WTC11 (cell line): ENCODE measurements around the gene CENPN. TPM values are rescaled to one million over a fixed set of nuclear protein-coding genes. Genes with fewer than 3 reads are reported as not detected.
A peak's percentile ranks its signal among the peaks of the same experiment; 100 is the strongest.

Source experiments
- ATAC-seq: fragments of 200-7000 bp; cut with Tn5 transposase; 2 replicates; pipeline ENCODE4 v1.10.0; 2021; ENCODE audit warnings: mild to moderate bottlenecking, moderate library complexity
- CTCF ChIA-PET: fragments of 300-600 bp; sonication (Branson Sonifier 250); formaldehyde crosslinking; loops from one replicate; lab custom pipeline; 2021; ENCODE audit warnings: antibody characterized with exemption; lab: Charles Lee
- POLR2A ChIA-PET: fragments of 350-600 bp; sonication (Branson Sonifier 250); formaldehyde crosslinking; loops from one replicate; lab custom pipeline; 2021; ENCODE audit warnings: antibody characterized with exemption; lab: Charles Lee
- DNase-seq: peaks from one replicate; pipeline ENCODE4 v3.0.0; 2021; ENCODE audit warnings: low spot score
- H3K27ac Mint-ChIP-seq: 2 replicates; pipeline ENCODE4 v1.8.0; 2021; ENCODE audit warnings: mixed read lengths
- H3K27me3 Mint-ChIP-seq: 2 replicates; pipeline ENCODE4 v1.8.0; 2021; ENCODE audit warnings: low read depth, mild to moderate bottlenecking, moderate library complexity, mixed read lengths
- H3K36me3 Mint-ChIP-seq: 2 replicates; pipeline ENCODE4 v1.8.0; 2021; ENCODE audit warnings: mixed read lengths
- H3K4me1 Mint-ChIP-seq: 2 replicates; pipeline ENCODE4 v1.8.0; 2022; ENCODE audit warnings: mixed read lengths
- H3K4me3 Mint-ChIP-seq: 2 replicates; pipeline ENCODE4 v1.8.0; 2021; ENCODE audit warnings: mild to moderate bottlenecking, moderate library complexity, mixed read lengths
- H3K9me3 Mint-ChIP-seq: 2 replicates; pipeline ENCODE4 v1.8.0; 2021; ENCODE audit warnings: mixed read lengths
- ATF6 ChIP-seq: sonication (generic); formaldehyde crosslinking; IDR thresholded peaks from 2 replicates; pipeline ENCODE4 v1.8.1; 2023; ENCODE audit warnings: mild to moderate bottlenecking, missing genetic modification reagents
- MYBL2 ChIP-seq: sonication (generic); formaldehyde crosslinking; IDR thresholded peaks from 2 replicates; pipeline ENCODE4 v1.8.1; 2023; ENCODE audit warnings: mild to moderate bottlenecking, moderate library complexity, missing genetic modification reagents
- NFE2L1 ChIP-seq: sonication (generic); formaldehyde crosslinking; IDR thresholded peaks from 2 replicates; pipeline ENCODE4 v1.8.1; 2023; ENCODE audit warnings: missing genetic modification reagents
- PRDM15 ChIP-seq: sonication (generic); formaldehyde crosslinking; IDR thresholded peaks from 2 replicates; pipeline ENCODE4 v1.8.0; 2022; ENCODE audit warnings: missing genetic modification reagents
- STAT6 ChIP-seq: sonication (generic); formaldehyde crosslinking; conservative IDR thresholded peaks from 2 replicates; pipeline ENCODE4 v1.8.1; 2023; ENCODE audit warnings: mild to moderate bottlenecking, low read depth, missing genetic modification reagents, moderate library complexity
- ZNF416 ChIP-seq: fragments of 250-450 bp; sonication (Bioruptor Pico); IDR thresholded peaks from 2 replicates; pipeline ENCODE4 v1.9.0; 2021; ENCODE audit warnings: mild to moderate bottlenecking, inconsistent platforms
- ZNF512 ChIP-seq: sonication (generic); formaldehyde crosslinking; IDR thresholded peaks from 2 replicates; pipeline ENCODE4 v1.8.1; 2022; ENCODE audit warnings: missing genetic modification reagents, borderline replicate concordance
- total RNA-seq: library from RNA; stranded (reverse); gene quantifications from 3 replicates; pipeline ENCODE4 v1.2.3, GENCODE V29; 2021
- TF ChIP-seq, protein P1 (sequence below): fragments of 200-600 bp; IDR thresholded peaks from 2 replicates; pipeline ENCODE4 v1.8.0; 2022; ENCODE audit warnings: antibody characterized with exemption

CENPN gene
- total RNA-seq, 1 experiment from 2014 or later = 47.4 TPM

DNA sequence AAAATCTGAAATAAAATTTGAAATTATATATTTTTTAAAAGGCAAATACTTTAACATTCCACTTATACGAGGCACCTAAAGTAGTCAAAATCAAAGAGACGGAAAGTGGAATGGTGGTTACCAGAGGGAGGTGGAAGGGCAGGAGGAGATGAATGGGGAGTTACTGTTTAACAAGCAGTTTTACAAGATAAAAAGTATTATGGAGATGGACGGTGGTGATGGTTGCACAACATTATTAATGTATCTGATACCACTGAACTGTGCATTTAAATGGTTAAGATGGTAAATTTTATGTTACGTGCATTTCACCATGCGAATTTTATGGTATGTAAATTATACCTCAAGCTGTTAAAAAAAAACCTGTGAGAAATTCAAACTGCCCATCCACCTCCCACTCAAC lies 5.7 kb upstream of the CENPN start:
- H3K9me3 Mint-ChIP-seq = peaks cover 17% of the 10 kb centered on the region
- no peak overlapping the region for H3K4me3 Mint-ChIP-seq
- TF ChIP-seq STAT6 (CRISPR knock-in tag) = no peak
- TF ChIP-seq, all 79 proteins: peak for 0
- ChIA-PET POLR2A (no interaction called here), CTCF (interaction anchor here (1.8 kb wide), 1 partner anchor 35 kb away, joined by 6 read pairs; the partner anchor contains the start of gene ATMIN)
- peaks cover 9% of the 10 kb centered on the region for H3K36me3 Mint-ChIP-seq
- H3K4me1 Mint-ChIP-seq = peaks cover 24% of the 10 kb centered on the region
- no peak overlapping the region for H3K27ac Mint-ChIP-seq
- no peaks in the 10 kb centered on the region for H3K27me3 Mint-ChIP-seq
- ATAC-seq = no peak
- no peak for DNase-seq

DNA sequence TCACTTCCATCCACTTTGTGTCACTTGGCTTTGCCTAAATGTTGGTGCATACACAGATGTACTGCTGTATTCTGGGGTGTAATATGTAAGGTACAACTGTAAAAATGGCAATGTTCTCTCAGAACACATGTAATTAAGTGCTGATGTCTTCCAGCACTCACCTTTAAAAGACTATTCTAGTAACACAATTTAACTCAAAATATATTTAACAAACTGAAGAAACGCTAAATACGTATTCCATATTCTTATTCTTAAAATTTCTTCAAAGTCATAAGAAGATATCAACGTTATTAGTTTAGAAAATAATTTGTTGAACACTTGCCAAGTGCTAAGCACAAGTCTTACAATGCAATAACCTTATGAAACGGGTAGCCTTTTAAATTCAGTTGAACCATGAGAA lies 4.0 kb upstream of the CENPN start:
- POLR2A ChIA-PET = interaction anchor here (0.6 kb wide), 1 partner anchor 61 kb away, joined by 4 read pairs; no protein-coding TSS in a partner anchor
- peaks cover 17% of the 10 kb centered on the region for H3K9me3 Mint-ChIP-seq
- DNase-seq (no peak), ATAC-seq (no peak)
- H3K36me3 Mint-ChIP-seq = peaks cover 9% of the 10 kb centered on the region
- peaks cover 24% of the 10 kb centered on the region for H3K4me1 Mint-ChIP-seq
- H3K27ac Mint-ChIP-seq = no peak overlapping the region
- CTCF ChIA-PET = interaction anchor here (0.7 to 1.8 kb wide), 2 partner anchors 28 to 33 kb away, joined by 3 to 6 read pairs; partner anchors contain the start of gene ATMIN
- no peak overlapping the region for H3K4me3 Mint-ChIP-seq
- H3K27me3 Mint-ChIP-seq = no peaks in the 10 kb centered on the region
- no peak for TF ChIP-seq NFE2L1 (CRISPR knock-in tag)
- TF ChIP-seq PRDM15 = no peak
- no peak for TF ChIP-seq ZNF512 (CRISPR knock-in tag)
- no peak for TF ChIP-seq ZNF416 (CRISPR knock-in tag)

- H3K4me3 Mint-ChIP-seq = no peak overlapping the region
- no peak overlapping the region for H3K27ac Mint-ChIP-seq
- POLR2A ChIA-PET = no interaction called here
- DNase-seq (no peak), ATAC-seq (no peak)
- H3K9me3 Mint-ChIP-seq = peaks cover 13% of the 10 kb centered on the region
- CTCF ChIA-PET = interaction anchor here (0.5 to 1.6 kb wide), 13 partner anchors 8 to 1237 kb away, joined by 3 to 8 read pairs (median 4); partner anchors contain the start of gene ATMIN
- no peaks in the 10 kb centered on the region for H3K27me3 Mint-ChIP-seq
- H3K36me3 Mint-ChIP-seq = peaks cover 6% of the 10 kb centered on the region
- H3K4me1 Mint-ChIP-seq = peaks cover 28% of the 10 kb centered on the region
- no peak for TF ChIP-seq MYBL2 (CRISPR knock-in tag)
These were observed 3.2 kb upstream of the CENPN start for GRCh38 chr16:81003610-81004460.

DNA sequence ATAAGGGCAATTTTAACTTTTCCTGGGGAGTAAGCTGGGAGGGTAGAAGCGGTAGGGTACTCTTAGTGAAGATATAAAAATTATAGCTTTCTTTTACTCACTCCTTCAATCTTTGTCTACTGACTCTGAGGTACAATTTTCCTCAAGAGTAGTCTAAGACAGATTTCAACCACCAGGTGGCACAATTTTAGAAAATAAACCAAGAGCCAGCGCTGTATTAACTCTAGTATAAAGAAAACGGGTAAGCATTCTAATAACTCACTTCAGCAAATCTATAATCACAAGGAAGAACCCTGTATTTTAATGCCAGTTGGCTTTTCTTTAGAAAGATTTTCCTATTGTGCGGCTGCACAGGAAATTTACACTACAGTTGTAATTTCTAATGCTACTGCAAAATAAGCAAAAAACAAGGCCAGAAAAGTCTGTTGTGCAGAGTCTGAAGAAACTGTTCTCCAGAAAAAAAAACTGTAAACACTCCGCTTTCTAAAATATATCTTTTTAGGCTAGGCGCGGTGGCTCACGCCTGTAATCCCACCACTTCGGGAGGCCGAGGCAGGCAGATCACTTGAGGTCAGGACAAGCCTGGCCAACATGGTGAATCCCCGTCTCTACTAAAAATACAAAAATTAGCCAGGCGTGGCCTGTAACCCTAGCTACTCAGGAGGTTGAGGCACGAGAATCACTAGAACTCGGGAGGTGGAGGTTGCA lies 2.2 kb upstream of the CENPN start:
- POLR2A ChIA-PET = no interaction called here
- no peak for ATAC-seq
- H3K4me1 Mint-ChIP-seq = peaks cover 22% of the 10 kb centered on the region

More for the DNA sequence above, 2.2 kb upstream of the CENPN start:
- Mint-ChIP-seq H3K36me3 (no peaks in the 10 kb centered on the region), H3K9me3 (0 out of 2 replicates have a peak, but pooled peaks cover 6% of the 10 kb centered on the region), H3K4me3 (peak overlapping the region; percentile 99), H3K27me3 (no peaks in the 10 kb centered on the region), H3K27ac (peak overlapping the region; percentile 78)
- TF ChIP-seq ATF6 (CRISPR knock-in tag) = no peak
- TF ChIP-seq, protein P1, sequence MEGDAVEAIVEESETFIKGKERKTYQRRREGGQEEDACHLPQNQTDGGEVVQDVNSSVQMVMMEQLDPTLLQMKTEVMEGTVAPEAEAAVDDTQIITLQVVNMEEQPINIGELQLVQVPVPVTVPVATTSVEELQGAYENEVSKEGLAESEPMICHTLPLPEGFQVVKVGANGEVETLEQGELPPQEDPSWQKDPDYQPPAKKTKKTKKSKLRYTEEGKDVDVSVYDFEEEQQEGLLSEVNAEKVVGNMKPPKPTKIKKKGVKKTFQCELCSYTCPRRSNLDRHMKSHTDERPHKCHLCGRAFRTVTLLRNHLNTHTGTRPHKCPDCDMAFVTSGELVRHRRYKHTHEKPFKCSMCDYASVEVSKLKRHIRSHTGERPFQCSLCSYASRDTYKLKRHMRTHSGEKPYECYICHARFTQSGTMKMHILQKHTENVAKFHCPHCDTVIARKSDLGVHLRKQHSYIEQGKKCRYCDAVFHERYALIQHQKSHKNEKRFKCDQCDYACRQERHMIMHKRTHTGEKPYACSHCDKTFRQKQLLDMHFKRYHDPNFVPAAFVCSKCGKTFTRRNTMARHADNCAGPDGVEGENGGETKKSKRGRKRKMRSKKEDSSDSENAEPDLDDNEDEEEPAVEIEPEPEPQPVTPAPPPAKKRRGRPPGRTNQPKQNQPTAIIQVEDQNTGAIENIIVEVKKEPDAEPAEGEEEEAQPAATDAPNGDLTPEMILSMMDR = peak; percentile 69
- DNase-seq = no peak
- CTCF ChIA-PET = interaction anchor here (0.5 to 1.6 kb wide), 15 partner anchors 9 to 1238 kb away, joined by 3 to 8 read pairs (median 4); partner anchors contain the start of gene ATMIN
